SU-DHL-6 (cell line): Measurements from ENCODE around the gene CLSTN3.

Source experiments
- H2AFZ ChIP-seq: fragments of 200-600 bp; sonication (generic); 2 replicates; pipeline ENCODE4 v1.6.1; 2014; ENCODE audit warnings: low read depth, mild to moderate bottlenecking, moderate library complexity, mixed read lengths, antibody characterized with exemption, low read length; ENCODE audit not compliant: severe bottlenecking
- H3F3A ChIP-seq: fragments of 200-600 bp; shearing (Covaris generic); 2 replicates; pipeline ENCODE4 v1.6.0; 2016; ENCODE audit warnings: antibody characterized with exemption, mild to moderate bottlenecking; ENCODE audit not compliant: insufficient read depth
- H3K27ac ChIP-seq: fragments of 200-600 bp; sonication (generic); 2 replicates; pipeline ENCODE4 v1.5.1; 2016; ENCODE audit warnings: low read depth, mild to moderate bottlenecking, low read length, moderate library complexity, mixed read lengths
- H3K27me3 ChIP-seq: fragments of 200-600 bp; sonication (generic), shearing (Covaris generic); 2 replicates; pipeline ENCODE4 v1.6.0; 2014; ENCODE audit warnings: mild to moderate bottlenecking, low read length
- H3K36me3 ChIP-seq: fragments of 200-600 bp; sonication (generic); 2 replicates; pipeline ENCODE4 v1.6.1; 2014; ENCODE audit warnings: mild to moderate bottlenecking, low read length, mixed read lengths
- H3K4me2 ChIP-seq: fragments of 300-600, 200-600 bp; shearing (Covaris generic), sonication (generic); 2 replicates; pipeline ENCODE4 v1.6.0; 2014; ENCODE audit warnings: low read length, low read depth, mild to moderate bottlenecking; ENCODE audit not compliant: poor library complexity, severe bottlenecking
- H3K4me3 ChIP-seq: fragments of 200-600 bp; sonication (generic); 2 replicates; pipeline ENCODE4 v1.5.1; 2014; ENCODE audit warnings: antibody characterized with exemption, low read length, mild to moderate bottlenecking, mixed read lengths; ENCODE audit not compliant: insufficient read depth, poor library complexity, severe bottlenecking
- H3K79me2 ChIP-seq: fragments of 200-600 bp; sonication (generic); 2 replicates; pipeline ENCODE4 v1.6.1; 2014; ENCODE audit warnings: mild to moderate bottlenecking, low read length, moderate library complexity; ENCODE audit not compliant: insufficient read depth
- H3K9ac ChIP-seq: fragments of 200-600 bp; sonication (generic); 2 replicates; pipeline ENCODE4 v1.7.0; 2014; ENCODE audit warnings: mild to moderate bottlenecking, low read length
- H3K9me2 ChIP-seq: fragments of 200-600 bp; sonication (generic); replicated peaks from 2 replicates; pipeline ENCODE4 v1.6.1; 2014; ENCODE audit warnings: low read length; ENCODE audit not compliant: insufficient read depth
- H3K9me3 ChIP-seq: fragments of 200-600 bp; sonication (generic); 2 replicates; pipeline ENCODE4 v1.6.1; 2014; ENCODE audit warnings: low read length, mixed read lengths; ENCODE audit not compliant: insufficient read depth
- H4K20me1 ChIP-seq: fragments of 200-600 bp; sonication (generic); 2 replicates; pipeline ENCODE4 v1.6.1; 2014; ENCODE audit warnings: low read depth, mild to moderate bottlenecking, antibody characterized with exemption, low read length, moderate library complexity, mixed read lengths
- CTCF ChIP-seq: fragments of 200-600 bp; sonication (generic); IDR thresholded peaks from one replicate; pipeline ENCODE4 v1.5.1; 2017; ENCODE audit warnings: antibody characterized with exemption, mild to moderate bottlenecking, low read length, moderate library complexity; ENCODE audit not compliant: insufficient read depth, poor library complexity, severe bottlenecking
- EZH2phosphoT487 ChIP-seq: fragments of 200-600 bp; sonication (generic), shearing (Covaris generic); conservative IDR thresholded peaks from 2 replicates; pipeline ENCODE4 v1.6.1; 2018; ENCODE audit warnings: mild to moderate bottlenecking, antibody characterized with exemption, low read length, moderate library complexity, mixed read lengths

The CLSTN3 gene

GRCh38 chr12:7189398-7190267 is 59.5 kb downstream of the CLSTN3 start, which contains the start of gene PEX5:
Gene PEX5 (plus strand): TSS chr12:7189686. CDS start chr12:7190378, 692 bp downstream.
- H3K9me3 ChIP-seq = no peaks in the 10 kb centered on the region
- peak within 1 kb of the TSS; percentile 93 for H2AFZ ChIP-seq
- 0 out of 2 replicates have a peak, but pooled peaks cover 2% of the 10 kb centered on the region for H3K36me3 ChIP-seq
- peak within 1 kb of the TSS; percentile 72 for H3K27ac ChIP-seq
- H3F3A ChIP-seq = peaks cover 10% of the 10 kb centered on the region; the same call in 1 of the 2 replicates
- H3K79me2 ChIP-seq = peaks cover 3% of the 10 kb centered on the region; the same call in 1 of the 2 replicates
- no peak for TF ChIP-seq CTCF
- TF ChIP-seq EZH2phosphoT487 = no peak
- peak within 1 kb of the TSS; percentile 86 for H3K9ac ChIP-seq
- no peaks in the 10 kb centered on the region for H3K27me3 ChIP-seq
- no peaks in the 10 kb centered on the region for H3K9me2 ChIP-seq
- peak within 1 kb of the TSS; percentile 84 for H3K4me3 ChIP-seq
- no peaks in the 10 kb centered on the region for H4K20me1 ChIP-seq
- peak within 1 kb of the TSS; percentile 81 for H3K4me2 ChIP-seq

GRCh38 chr12:7190268-7191055 is 60.3 kb downstream of the CLSTN3 start:
- H3K9ac ChIP-seq = peak overlapping the region; percentile 86
- peak overlapping the region; percentile 72 for H3K27ac ChIP-seq
- H3K9me2 ChIP-seq = no peaks in the 10 kb centered on the region
- H3K36me3 ChIP-seq = peaks cover 6% of the 10 kb centered on the region
- peak overlapping the region; percentile 64 for H2AFZ ChIP-seq
- H3K9me3 ChIP-seq = no peaks in the 10 kb centered on the region
- TF ChIP-seq EZH2phosphoT487 (no peak), CTCF (no peak)
- H3K79me2 ChIP-seq = peaks cover 4% of the 10 kb centered on the region; the same call in 1 of the 2 replicates
- H3K4me3 ChIP-seq = peak overlapping the region; percentile 84
- no peaks in the 10 kb centered on the region for H4K20me1 ChIP-seq
- H3K27me3 ChIP-seq = no peaks in the 10 kb centered on the region
- peak overlapping the region; percentile 67 for H3K4me2 ChIP-seq
- H3F3A ChIP-seq = peaks cover 10% of the 10 kb centered on the region; the same call in 1 of the 2 replicates

GRCh38 chr12:7193674-7194073 is 63.5 kb downstream of the CLSTN3 start:
- H3K36me3 ChIP-seq = peaks cover 12% of the 10 kb centered on the region
- H3K9ac ChIP-seq = no peak overlapping the region
- H3K9me3 ChIP-seq = no peaks in the 10 kb centered on the region
- H3K27me3 ChIP-seq = no peaks in the 10 kb centered on the region
- H3K79me2 ChIP-seq = peaks cover 12% of the 10 kb centered on the region; the same call in 1 of the 2 replicates
- no peak overlapping the region for H2AFZ ChIP-seq
- no peak overlapping the region for H3K27ac ChIP-seq
- no peak overlapping the region for H3K4me2 ChIP-seq
- peaks cover 4% of the 10 kb centered on the region; the same call in 1 of the 2 replicates for H3F3A ChIP-seq
- TF ChIP-seq EZH2phosphoT487 = no peak
- no peak for TF ChIP-seq CTCF
- H4K20me1 ChIP-seq = no peaks in the 10 kb centered on the region
- H3K4me3 ChIP-seq = no peak overlapping the region
- H3K9me2 ChIP-seq = no peaks in the 10 kb centered on the region
